Fibroblast of skin of back (primary cell): ENCODE results near the gene LIG1.

Source experiments
- DNase-seq: peaks from one replicate; pipeline ENCODE4 v3.0.0-alpha.2; 2013

Gene LIG1

DNA sequence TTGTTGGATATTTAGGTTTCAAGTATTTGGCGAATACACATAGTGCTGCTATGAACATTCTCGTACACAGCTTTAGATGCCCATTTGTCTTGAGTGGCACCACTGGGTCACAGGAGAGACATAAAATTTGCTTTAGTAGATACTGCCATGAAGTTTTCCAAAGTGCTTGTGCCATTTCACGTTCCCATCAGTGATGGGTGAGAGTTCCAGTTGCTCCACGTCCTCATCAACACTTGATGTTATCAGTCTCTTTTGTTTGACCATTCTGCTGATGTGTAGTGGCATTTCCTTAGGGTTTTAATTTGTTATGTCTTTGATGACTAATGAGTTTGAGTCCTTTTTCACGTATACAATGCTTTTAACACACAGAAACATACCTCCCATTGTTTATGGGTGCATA, 11.4 kb upstream of the LIG1 start:
- DNase-seq, result no peak

DNA sequence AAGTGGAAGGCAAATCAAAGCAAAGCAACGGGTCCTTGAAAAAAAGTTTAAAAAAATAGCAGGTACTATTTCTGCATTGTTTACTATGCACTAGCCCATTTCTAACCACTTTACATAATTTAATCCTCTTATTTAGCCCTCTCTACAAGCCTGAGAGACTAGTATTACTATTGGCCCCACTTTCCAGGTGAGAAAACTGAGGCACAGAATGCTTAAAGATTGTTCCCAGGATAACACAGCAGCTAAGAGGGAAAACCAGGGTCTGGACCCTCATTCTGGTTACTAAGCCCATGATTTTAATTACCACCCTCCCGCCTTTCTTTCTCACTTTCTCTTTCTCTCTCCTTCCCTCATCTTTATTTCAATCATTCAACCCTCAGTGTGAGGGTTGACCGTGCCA, 6.1 kb upstream of the LIG1 start:
- DNase-seq, result no peak

DNA sequence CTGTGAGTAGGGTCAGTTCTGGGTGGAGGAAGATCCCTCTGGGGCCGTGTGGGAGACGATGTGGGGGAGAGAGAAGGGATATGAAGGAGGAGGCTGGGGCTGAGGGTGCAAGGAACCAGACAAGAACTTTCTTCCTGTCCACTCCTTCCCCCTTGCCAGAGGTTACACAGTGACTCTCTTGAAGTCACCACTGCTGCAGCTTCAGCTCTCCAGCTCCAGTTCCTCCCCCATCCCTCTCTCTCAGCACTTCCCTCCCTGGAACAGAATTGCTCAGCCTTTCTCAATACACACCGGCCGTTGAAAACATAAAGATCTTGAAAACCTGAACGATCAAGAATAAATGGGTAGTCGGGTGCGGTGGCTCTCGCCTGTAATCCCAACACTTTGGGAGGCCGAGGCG, 5.4 kb upstream of the LIG1 start:
- DNase-seq, result no peak

DNA sequence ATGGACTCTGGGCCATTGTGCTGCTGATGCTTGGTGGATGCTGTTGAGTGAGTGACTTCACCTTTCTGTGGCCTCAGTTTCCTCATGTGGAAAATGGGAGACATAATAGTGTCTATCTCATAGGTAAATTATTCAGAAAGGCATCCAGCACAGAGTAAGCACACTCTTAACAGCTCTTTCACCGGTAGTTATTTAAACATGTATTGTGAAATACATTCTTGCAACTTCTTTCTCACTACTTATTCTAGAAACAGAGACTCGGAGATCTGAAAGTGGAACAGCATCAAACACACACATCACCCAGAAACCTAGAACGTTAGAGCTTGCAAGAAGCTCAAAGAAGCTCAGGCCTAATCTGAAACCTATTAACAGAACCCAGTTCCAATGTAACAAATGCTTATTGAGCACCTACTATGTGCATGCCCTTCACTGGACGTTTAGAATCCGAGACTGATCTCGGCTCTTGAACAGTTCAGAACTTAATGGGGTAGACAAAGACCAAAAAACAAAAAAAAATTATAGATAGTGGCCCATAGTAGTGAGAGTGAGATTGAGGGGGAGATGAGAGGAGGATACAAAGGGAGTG, 4.4 kb upstream of the LIG1 start:
- no peak for DNase-seq

DNA sequence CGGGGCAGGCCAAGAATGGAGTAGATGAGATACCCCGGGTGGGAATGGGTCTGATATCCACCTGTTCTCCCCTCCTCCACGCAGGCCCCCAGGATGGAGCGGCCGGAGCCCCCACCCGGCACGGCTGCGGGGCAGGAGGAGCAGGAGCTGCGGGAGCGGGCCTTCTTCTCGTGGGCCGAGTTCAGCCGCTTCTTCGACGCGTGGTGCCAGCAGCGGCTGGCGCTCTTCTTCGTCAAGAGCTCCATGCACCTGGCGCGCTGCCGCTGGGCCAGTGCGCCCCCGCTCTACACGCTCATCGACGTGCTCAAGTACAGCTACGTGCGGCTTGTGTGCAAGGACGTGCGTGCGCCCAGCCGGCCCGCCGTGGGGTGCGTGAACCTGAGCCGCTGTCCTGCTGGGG, 1.6 kb upstream of the LIG1 start:
- no peak for DNase-seq

DNA sequence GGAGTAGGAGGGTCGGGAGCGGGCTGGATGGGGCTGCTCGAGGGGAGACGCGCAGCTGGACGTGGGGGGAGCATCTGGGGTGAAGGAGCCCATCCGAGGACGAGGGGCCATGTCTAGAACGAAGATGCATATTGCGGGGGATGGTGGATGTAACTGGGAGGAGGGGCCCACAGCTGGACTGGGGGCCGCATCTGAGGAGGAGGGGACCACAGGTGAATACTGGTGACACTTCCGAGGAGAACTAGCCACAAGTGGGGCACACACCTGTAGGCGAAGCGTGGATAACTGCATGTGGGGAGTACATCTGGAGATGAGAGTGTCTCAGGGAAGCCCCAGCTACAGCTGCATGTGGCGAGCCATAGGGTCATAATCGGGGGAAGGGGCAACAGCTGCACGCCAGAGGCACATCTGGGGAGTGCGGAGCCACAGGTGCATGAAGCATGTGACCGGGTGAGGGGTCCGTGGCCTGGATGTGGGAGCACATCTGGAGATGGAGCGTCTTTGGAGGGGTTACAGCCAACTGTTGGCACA, 738 bp upstream of the LIG1 start:
- DNase-seq, result no peak

DNA sequence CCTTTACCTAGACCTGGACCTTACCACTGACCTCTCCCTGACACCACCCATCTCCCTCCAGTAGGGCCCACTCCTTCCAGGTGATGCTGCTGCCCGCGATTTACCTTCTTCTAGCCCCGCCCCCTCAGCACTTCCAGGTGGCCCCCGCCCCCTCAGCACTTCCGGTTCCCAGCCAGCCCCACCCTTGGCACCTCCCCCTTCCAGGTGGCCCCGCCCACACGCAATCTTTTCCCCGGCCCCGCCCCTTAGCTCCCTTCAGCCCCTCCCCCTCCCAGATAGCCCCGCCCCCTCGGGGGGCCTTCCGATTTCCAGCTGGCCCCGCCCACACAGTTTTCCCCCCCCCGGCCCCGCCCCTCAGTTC, 586 bp downstream of the LIG1 start:
- peak; percentile 52 for DNase-seq

DNA sequence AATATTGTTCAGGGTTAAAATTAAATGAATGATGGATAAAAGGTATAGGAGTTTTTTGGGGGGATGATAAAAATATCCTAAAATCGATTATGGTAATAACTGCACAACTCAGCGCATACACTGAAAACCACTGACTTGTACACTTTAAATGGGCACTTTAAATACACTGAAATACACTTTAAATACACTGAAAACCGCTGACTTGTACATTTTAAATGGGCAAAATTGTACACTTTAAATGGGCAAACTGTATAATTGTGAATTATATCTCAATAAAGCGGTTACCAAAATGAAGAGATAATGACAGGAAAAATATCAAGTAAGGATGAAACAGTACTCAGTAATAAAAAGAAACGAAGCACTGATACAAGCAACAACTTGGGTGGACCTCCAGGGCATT, 1.5 kb downstream of the LIG1 start:
- DNase-seq, result no peak

DNA sequence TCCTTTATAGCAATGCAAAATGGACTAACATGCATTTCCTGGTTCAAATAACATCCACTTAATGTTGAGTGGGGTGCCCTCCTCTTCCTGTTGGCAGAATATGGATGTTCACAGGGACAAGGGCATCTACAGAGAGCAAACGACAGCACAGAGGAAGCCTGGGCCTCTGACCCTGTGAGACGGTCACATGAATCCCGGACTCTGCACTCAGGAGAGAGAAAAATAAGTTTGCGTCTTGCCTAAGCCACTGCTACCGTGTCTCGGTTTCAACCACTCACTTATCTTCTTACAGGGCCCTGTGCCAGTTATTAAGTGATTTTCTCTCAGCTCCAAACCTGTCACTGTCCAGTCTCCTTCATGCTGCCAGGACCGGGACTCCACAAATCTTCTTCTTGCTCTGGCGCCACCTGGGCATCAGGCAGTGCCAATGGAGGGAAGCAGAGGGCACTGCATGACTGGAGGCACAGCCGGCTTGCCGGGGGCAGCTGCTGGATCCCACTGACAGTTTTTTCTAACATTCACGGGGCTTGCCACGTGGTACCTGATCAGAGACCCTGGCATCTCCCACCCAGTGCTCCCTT, 11.8 kb downstream of the LIG1 start:
- DNase-seq, result no peak

DNA sequence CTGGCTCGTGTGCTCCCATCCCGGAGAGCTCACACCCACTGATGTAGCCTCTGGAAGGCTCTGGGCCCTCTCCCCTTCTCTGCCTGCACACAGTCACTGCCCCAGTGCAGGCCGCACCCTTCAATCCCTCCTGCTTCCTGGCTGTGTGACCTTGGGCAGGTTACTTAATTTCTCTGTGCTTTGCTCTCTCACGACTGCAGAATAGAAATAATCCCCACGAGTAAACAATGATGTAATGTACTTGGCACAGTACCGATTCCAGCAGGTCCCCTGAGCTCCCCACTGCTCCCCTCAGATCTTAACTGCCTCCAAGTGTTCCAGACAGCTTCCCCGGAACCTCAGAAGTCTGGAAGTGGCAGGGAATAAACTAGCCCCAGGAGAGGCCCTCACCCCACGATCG, 16.1 kb downstream of the LIG1 start:
- no peak for DNase-seq

DNA sequence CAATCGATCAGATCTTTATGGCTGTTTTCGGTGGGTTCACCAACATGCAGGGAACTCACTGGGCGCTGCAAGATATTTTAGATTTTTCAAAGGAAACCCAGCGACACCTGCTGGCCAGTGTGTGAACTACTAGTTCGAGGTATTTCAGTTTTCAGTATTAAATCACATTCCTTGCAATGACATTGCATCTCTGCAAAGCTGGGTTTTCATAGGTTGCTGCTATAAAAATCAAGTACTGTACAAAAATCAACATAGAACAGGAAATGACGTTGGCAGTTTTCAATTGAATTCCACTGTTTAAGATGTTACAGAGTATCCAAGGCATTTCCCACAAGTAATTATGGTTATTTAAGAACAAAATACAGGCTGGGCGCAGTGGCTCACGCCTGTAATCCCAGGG, 17.6 kb downstream of the LIG1 start:
- peak; percentile 53 for DNase-seq

DNA sequence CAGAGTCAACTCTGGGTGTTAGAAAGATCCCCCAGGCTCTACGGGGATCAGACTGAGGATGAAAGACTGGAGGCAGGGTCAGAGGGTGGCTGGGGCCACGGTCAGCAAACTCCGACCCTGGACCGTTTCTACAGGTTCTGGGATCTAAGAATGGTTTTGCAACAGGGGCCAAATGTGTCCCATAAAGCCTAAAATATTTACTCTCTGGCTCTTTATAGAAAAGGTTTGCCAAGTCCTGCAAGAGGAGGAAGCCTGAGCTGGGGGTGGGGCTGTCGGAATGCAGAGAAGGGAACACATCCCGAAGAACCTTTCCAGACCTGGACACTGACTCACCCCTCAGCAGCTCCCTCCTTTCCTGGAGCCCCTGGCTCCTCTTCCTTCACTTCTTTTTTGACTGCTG, 20.7 kb downstream of the LIG1 start:
- DNase-seq, result no peak

DNA sequence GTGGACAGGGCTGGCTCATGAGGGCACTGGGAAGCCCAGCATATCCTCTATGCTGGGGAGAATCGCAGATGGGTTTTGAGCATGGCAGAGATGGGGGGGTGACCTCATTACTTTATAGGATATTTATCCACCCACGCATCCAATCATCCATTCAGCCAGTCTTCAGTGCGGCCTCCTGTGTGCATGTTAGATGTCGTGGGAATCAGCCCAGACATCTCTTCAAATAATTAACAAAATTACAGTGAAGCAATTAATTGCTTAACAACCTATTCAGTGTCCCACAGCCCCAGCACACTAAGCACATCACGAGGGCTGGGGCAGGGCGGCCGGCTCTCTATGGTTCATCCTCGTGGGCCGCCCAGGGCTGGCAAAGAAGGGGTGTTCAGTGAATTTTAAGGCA, 21.6 kb downstream of the LIG1 start:
- no peak for DNase-seq

DNA sequence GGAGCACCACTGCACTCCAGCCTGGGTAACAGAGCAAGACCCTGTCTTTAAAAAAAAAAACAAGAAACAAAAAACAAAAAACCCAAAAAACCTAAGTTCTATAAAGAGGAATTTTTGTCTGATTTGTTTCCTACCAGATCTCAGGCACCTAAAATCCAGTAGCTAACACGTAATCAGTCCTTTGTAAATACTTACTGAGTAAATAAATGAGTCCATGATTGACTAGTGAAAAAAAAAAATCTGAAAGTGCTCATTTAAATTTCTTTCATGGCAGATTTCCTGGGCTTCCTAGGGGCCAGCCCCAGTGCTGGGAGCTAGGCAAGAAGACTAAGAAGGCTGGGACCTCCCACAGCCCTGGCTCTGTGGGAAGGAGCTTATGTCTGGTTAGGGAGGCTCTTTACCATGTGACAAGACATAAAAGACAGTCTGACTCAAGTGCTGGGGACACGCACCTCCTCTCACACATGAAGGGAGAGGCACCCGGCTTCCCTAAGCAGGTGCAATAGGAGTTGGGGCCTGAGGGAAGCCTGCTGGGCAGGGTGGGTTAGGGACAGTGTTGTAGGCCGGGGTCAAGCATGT, 22.5 kb downstream of the LIG1 start:
- DNase-seq, result no peak

DNA sequence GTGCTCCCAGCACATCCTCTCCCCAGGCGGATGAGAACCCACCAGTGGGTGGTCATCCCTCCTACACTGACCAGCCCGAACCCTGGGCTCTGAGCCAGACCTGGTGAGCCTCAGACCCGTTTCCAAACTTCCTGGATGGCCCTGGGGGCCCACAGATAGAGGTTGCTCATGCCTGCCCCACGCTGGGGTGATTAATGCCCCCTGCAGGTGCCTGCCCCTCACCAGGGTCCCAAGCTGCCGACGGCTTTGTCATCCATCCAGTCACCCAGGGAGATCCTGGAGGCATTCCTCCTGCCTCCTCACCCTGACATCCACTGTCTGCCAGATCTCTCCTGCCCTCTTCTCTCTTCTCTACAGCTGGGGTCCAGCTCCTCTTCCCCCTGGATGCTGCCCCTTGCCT, 31.1 kb downstream of the LIG1 start:
- no peak for DNase-seq

DNA sequence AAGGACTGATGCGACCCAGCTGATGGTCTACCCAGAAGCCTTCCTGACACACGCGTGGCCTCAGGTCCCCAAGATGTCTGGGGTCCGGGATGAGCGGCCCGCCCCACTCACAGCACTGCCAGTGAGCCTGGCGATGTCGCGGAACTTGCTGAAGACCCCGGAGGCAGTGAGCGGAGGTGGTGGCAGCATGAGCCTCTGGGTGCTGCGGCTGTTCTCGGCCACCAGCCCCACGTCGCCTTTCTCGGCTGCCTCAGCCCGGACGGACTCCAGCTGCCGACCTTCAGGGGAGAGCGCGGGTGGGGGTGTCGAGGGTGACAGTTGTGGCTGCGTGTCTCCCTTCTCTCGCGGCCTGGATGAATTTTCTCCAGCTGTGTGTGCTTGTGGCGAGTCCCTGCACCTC, 32.7 kb downstream of the LIG1 start:
- DNase-seq, result no peak

DNA sequence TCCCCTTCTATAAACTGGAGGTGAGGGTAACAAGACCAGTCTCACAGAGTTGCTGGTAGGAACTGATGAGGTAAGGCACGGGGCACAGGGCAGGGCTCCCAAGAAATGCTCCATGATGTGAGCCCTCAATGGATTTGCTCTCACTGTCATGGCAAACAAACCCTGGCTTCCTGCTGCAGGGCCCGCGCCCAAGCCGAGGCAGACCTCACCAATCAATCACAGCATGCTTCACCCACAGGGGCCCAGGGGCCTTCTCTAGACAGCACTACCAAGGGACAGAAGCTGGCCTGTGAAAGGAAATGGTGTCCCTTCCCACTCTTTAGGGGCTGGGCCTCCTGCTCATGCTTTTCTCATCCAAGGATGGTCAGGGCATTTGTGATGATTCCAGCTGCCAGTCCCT, 33.6 kb downstream of the LIG1 start:
- DNase-seq, result no peak

DNA sequence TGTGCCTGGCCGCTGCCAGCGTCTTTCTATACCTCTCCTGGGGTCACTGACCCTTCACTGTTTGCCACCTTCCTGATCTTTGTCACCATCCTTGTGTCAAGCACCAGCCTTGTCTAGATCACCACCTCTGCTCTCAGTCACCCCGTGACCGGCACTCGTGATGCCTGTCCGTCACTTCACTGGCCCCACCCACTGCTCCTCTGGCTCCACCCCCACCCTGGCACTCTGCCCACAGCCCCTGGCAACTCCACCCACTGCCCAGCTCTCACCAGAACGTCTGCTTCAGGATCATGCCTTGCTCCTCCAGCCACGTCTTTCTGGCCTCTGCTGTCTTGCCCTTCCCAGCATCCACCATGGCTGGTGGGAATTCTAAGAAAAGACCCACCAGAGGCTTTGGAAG, 34.7 kb downstream of the LIG1 start:
- DNase-seq, result no peak

DNA sequence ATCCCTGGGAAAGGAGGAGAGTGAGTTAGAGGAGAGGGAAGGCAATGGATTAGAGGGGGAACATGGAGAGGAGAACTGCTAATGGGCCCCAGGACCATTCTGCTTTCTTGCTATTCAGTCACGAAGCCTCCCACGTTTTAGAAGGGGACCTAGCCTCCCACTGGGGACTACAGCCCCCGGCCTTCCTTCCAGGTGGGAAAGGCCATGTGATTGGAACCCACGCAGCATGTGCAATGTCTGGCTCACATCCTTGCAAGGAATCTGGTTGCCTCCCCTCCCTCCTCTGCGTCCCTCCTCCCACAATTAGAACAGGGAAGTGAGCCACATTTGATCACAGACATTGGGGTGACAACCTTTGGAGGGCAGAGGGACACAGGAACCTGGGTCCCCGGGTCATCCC, 37.0 kb downstream of the LIG1 start:
- DNase-seq, result no peak

DNA sequence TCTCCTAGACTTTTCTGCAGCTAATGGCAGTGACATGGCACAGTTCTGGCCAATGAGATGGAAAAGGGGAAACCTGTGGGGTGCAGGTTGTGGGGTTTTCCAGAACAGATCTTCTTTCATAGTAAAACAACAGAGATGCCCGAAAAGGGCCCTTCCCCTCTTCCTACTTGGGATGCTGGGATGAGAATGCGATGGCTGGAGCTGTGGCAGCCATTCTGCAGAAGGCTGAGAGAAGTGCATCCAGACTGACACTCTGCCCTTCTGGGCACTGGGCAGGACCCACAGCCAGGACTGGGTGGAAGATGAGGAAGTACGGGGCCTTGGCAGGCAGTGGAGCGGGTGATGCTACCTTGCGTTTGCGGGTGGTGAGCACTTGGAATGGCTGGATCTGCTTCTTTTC, 42.6 kb downstream of the LIG1 start:
- DNase-seq, result no peak

DNA sequence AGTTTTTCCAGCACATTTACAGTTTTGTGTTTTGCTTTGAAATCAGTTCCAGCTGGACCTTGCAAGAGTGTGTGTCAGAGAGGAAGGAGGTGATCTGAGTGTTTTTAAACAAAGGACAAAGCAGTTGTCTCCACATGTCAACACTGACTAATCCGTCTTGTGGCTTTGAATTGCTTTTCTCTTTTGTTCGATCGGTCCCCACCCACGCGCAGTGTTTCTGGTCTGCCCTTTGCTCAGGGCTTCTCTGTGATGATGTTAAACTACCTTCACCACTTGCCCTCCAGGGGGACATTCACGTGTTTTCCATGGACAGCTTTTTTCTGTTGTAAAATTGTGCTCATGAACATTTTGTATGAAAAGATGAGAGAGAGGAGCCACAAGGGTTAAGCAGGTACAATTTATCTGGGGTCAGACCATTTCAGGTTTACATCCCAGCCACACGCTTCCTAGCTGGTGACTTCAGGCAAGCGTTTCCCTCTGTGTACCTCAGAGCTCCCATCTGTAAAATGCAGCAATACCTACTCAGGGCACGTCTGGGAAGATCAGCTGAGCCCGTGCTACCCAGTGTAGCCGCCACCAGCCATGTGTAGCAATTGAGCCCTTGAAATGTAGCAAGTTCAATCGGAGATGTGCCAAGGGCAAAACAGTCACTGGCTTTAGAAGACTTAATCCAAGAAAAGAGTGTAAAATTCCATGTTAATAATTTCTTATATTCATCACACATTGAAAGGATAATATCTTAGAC, 46.1 kb downstream of the LIG1 start:
- peak; percentile 54 for DNase-seq

DNA sequence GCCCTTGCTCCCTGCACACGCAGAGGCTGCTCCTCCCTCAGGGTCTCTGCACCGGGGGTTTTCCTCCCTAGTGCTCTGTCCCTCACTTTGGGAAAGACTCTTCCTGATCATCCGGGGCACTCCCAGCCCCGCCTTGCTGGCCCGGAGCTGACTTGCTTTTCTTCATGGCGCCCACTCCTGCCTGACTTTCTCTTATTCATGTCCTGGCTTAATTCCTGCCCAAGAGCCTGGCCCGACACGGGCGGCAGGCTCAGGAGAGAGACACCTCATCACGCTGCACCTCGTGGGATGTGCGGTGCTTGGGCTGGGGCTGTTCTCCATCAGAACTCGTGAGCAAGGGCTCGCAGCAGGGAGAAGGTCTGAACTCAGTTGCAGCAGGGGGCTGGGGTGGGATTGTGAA, 47.7 kb downstream of the LIG1 start:
- no peak for DNase-seq

DNA sequence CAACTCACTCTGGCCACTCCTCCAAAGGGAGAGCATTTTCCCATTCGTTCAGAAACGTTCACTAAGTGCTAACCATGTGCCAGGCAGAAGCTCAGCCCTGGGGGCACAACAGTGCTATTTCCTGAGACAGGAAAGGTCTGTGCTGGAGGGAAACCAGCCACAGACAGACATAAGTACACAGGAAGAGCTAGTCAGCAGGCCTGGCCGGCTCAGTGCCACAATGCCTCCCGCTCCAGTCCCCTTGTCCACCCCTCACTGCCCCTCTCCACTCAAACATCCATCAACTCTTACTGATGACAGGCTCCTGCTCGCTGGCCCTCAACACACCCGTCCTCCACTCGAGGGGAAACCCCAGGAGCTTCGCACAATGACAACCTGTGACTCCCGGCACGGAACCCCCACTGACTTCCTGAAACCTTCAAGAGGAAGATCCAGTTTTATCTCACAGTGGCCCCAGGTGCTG, 48.2 kb downstream of the LIG1 start:
- DNase-seq, result no peak

DNA sequence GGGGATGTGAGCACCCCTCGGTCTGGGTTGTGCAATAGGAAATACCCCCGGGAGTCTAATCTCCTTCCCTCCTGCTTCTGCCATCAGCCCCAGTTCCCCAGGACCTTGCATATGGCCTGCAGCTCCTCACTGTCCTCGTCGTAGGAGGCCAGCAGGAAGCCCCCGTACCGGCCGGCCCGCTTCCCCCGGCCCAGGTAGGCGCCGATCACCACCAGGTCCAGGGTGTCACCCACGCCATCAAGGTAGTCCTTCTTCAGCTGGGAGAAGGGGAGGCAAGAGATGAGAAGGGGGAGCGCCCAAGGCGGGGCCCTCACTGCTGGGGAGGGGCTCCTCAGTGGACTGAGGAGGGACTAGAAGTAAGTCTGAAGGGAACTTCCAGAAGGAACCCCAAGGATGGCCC, 49.1 kb downstream of the LIG1 start:
- no peak for DNase-seq
